ENCODE measurements around the gene C20orf141. TPM values are rescaled to one million over a fixed set of nuclear protein-coding genes. Genes with fewer than 3 reads are reported as not detected.

Gene C20orf141
- total RNA-seq, 1 donor from 2014 or later = not detected

DNA sequence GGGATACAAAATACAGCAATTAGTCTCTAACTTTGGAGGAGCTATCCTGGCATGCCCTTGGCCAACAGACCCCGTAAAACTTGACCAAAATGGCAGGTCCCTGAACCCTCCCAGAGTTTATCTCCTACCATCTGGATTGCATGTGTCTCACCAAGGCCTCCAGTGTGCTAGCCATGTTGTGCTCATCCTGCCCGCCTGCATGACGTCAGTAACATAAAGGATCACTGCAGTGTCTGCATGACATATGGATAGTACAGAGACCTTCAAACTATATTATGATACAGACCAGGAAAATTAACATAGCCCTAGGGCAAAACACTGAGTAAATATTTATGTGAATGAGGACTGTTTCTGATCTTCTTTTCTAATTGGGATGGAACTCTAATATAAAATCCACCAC lies 39.6 kb upstream of the C20orf141 start:
- no peak overlapping the region for H3K4me3 ChIP-seq (ENCODE audit: low read depth, low read length)
- DNase-seq (ENCODE audit: low read depth) = no peak
- TF ChIP-seq, protein P1, sequence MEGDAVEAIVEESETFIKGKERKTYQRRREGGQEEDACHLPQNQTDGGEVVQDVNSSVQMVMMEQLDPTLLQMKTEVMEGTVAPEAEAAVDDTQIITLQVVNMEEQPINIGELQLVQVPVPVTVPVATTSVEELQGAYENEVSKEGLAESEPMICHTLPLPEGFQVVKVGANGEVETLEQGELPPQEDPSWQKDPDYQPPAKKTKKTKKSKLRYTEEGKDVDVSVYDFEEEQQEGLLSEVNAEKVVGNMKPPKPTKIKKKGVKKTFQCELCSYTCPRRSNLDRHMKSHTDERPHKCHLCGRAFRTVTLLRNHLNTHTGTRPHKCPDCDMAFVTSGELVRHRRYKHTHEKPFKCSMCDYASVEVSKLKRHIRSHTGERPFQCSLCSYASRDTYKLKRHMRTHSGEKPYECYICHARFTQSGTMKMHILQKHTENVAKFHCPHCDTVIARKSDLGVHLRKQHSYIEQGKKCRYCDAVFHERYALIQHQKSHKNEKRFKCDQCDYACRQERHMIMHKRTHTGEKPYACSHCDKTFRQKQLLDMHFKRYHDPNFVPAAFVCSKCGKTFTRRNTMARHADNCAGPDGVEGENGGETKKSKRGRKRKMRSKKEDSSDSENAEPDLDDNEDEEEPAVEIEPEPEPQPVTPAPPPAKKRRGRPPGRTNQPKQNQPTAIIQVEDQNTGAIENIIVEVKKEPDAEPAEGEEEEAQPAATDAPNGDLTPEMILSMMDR (IDR thresholded peaks at IDR 0.05; ENCODE audit: insufficient read depth, low read length, severe bottlenecking) = no peak
- no peak for FAIRE-seq
- H3K36me3 ChIP-seq (ENCODE audit: control insufficient read depth, insufficient read depth, low read length) = no peaks in the 10 kb centered on the region
- no peaks in the 10 kb centered on the region for H3K27me3 ChIP-seq (ENCODE audit: control insufficient read depth, insufficient read depth, low read length)

DNA sequence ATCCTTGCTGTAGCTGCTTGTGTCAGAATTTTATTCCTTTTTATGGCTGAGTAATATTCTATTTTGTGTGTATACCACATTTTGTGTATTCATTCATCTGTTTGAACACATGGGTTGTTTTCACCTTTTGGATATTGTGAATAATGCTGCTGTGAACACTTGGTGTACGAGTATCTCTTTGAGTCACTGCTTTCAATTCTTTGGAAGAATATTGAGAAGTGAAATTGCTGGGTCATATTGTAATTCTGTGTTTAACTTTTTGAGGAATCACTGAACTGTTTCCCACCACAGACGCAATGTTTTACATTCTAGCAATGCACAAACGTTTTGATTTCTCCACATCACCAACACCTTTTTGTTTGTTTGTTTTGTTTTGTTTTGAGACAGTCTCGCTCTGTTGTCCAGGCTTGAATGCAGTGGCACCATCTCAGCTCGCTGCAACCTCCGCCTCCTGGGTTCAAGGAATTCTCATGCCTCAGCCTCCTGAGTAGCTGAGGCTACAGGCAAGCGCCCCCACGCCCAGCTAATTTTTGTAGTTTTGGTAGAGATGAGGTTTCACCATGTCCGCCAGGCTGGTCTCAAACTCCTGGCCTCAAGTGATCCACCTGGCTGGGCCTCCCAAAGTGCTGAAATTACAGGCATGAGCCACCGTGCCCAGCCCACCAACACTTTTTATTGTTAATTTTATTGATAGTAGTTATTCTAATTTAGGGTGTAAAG lies 36.0 kb upstream of the C20orf141 start:
- no peak overlapping the region for H3K4me3 ChIP-seq (ENCODE audit: low read depth, low read length)
- no peaks in the 10 kb centered on the region for H3K36me3 ChIP-seq (ENCODE audit: control insufficient read depth, insufficient read depth, low read length)
- H3K27me3 ChIP-seq (ENCODE audit: control insufficient read depth, insufficient read depth, low read length) = no peaks in the 10 kb centered on the region
- FAIRE-seq (no peak), DNase-seq (ENCODE audit: low read depth) (no peak)
- TF ChIP-seq, protein P1 (IDR thresholded peaks at IDR 0.05; ENCODE audit: insufficient read depth, low read length, severe bottlenecking) = no peak

DNA sequence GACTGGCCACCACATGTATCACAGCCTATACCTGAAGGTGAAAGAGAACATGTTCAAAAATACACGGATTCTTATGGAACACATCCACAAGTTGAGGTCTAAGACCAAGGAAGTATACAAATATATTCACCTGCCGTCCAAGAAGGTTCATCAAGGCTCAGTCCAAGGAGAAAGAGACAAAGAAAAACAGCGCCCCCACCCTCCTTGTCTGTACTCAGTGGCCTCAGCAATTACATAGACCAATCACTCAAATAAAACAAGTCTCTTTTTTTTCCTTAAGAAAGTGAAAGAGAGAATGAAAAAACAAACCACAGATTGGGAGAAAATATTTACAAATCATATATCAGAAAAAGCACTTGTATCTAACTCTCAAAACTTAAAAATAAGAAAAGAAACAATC lies 33.8 kb upstream of the C20orf141 start:
- Histone ChIP-seq H3K36me3 (ENCODE audit: control insufficient read depth, insufficient read depth, low read length) (no peaks in the 10 kb centered on the region), H3K27me3 (ENCODE audit: control insufficient read depth, insufficient read depth, low read length) (no peaks in the 10 kb centered on the region), H3K4me3 (ENCODE audit: low read depth, low read length) (no peak overlapping the region)
- DNase-seq (ENCODE audit: low read depth) (no peak), FAIRE-seq (no peak)
- TF ChIP-seq, protein P1 (IDR thresholded peaks at IDR 0.05; ENCODE audit: insufficient read depth, low read length, severe bottlenecking) = no peak

DNA sequence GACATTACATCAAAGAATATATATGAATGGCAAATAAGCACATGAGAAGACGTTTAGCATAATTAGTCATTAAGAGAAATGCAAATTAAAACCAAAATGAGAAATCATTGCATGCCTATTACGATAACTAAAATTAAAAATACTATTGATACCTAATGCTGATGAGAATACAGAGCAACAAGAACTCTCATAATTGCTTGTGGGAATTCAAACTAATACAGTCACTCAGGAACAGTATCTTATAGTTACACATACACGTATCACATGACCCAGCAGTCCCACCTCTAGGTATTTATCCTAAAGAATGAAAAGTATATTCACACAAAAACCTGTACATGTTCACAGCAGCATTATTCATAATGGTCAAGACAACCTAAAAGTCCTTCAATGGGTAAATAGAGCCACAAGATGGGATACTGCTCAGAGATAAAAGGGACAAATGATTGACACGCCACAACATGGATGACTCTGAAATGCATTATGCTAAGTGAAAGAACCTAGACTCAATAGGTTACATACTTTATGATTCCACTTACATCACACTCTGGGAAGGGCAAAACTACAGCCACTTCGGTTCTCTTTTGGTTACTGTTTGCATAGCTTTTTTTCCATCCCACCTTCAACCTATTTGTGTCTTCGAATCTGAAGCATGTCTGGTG lies 30.8 kb upstream of the C20orf141 start:
- no peak for FAIRE-seq
- Histone ChIP-seq H3K36me3 (ENCODE audit: control insufficient read depth, insufficient read depth, low read length) (no peaks in the 10 kb centered on the region), H3K27me3 (ENCODE audit: control insufficient read depth, insufficient read depth, low read length) (no peaks in the 10 kb centered on the region), H3K4me3 (ENCODE audit: low read depth, low read length) (no peak overlapping the region)
- TF ChIP-seq, protein P1 (IDR thresholded peaks at IDR 0.05; ENCODE audit: insufficient read depth, low read length, severe bottlenecking) = no peak
- DNase-seq (ENCODE audit: low read depth) = no peak

DNA sequence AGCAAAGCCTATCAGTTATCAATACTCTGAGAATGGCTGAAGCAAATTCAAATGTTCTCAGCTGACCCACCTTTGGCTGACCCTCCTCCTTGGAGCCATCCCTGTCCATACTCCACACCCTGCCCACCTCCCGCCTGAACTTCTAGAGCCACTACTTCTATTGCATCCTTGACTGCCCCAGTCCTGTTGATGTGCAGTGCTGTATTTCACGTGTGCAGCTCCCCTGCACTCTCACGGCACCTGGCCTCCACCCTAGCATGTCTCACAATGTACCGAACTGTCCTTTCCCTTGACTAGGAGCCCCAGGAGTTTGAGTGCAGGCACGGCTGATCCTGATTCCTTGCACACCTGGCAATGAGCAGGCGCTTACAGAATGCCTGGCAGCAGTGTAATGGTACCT lies 21.3 kb upstream of the C20orf141 start:
- no peak for DNase-seq (ENCODE audit: low read depth)
- no peak overlapping the region for H3K4me3 ChIP-seq (ENCODE audit: low read depth, low read length)
- H3K36me3 ChIP-seq (ENCODE audit: control insufficient read depth, insufficient read depth, low read length) = no peaks in the 10 kb centered on the region
- FAIRE-seq = no peak
- TF ChIP-seq, protein P1 (IDR thresholded peaks at IDR 0.05; ENCODE audit: insufficient read depth, low read length, severe bottlenecking) = no peak
- H3K27me3 ChIP-seq (ENCODE audit: control insufficient read depth, insufficient read depth, low read length) = peaks cover 3% of the 10 kb centered on the region
